Transverse colon (tissue), 4 donors: ENCODE data around the gene UVRAG. TPM values are rescaled to one million over a fixed set of nuclear protein-coding genes. Genes with fewer than 3 reads are reported as not detected.

ENCODE experiments used
- DNase-seq: peaks from one replicate; pipeline ENCODE4 v3.0.0-alpha.2; 2019
- H3K27ac ChIP-seq, 4 donors: fragments of 200-600 bp; sonication (generic); 2 replicates each; pipeline ENCODE4 v1.5.1; 2016 to 2018; ENCODE audit warnings: inconsistent platforms in 4 of 4
- H3K27me3 ChIP-seq: fragments of 200-600 bp; sonication (generic); 2 replicates; pipeline ENCODE4 v1.5.1; 2017; ENCODE audit warnings: inconsistent platforms
- H3K36me3 ChIP-seq, 4 donors: fragments of 200-600 bp; sonication (generic); 2 replicates each; pipeline ENCODE4 v1.5.1; 2017 to 2019; ENCODE audit warnings: inconsistent platforms in 4 of 4
- H3K4me1 ChIP-seq, 4 donors: fragments of 200-600 bp; sonication (generic); 2 replicates each; pipeline ENCODE4 v1.5.1; 2017 to 2020; ENCODE audit warnings: inconsistent platforms in 4 of 4
- H3K4me3 ChIP-seq, 4 donors: fragments of 200-600 bp; sonication (generic); 1 replicate in 1 of 4; 2 replicates in 3 of 4; pipeline versions ENCODE4 v1.5.1 to v1.6.1; 2017 to 2019; ENCODE audit warnings: inconsistent platforms in 4 of 4
- H3K9me3 ChIP-seq, 2 donors: fragments of 200-600 bp; sonication (generic); 2 replicates each; pipeline ENCODE4 v1.5.1; 2017 to 2019; ENCODE audit warnings: inconsistent platforms in 2 of 2
- EP300 ChIP-seq: sonication (generic); formaldehyde crosslinking; IDR thresholded peaks from one replicate; pipeline ENCODE4 v1.6.1; 2017; ENCODE audit warnings: antibody characterized with exemption, low read depth
- POLR2A ChIP-seq: fragments of 450-650 bp; IDR thresholded peaks from one replicate; pipeline ENCODE4 v1.6.1; 2016; ENCODE audit warnings: antibody characterized with exemption, mild to moderate bottlenecking, moderate library complexity
- POLR2AphosphoS5 ChIP-seq, 3 donors: sonication (generic); formaldehyde crosslinking; IDR thresholded peaks; one replicate each; pipeline ENCODE4 v1.6.1; 2016; ENCODE audit warnings: antibody characterized with exemption in 3 of 3
- WGBS, 2 donors: methylation state at CpG; one replicate each; pipeline ENCODE4 v1.1.5; 2018; ENCODE audit warnings: low coverage in 1 of 2; 5-methylcytosine and 5-hydroxymethylcytosine counted together
- in situ Hi-C, 4 donors: fragments of 200-750 bp; cut with MboI; loops; one replicate each; pipeline versions ENCODE4 v1.15.0 to v1.15.1; 2017; ENCODE audit warnings: low sequenced_read_pairs in 3 of 4, low pct_ligation_motif_present in 1 of 4, low pct_unique_long_range_greater_than_20kb in 1 of 4
- intact Hi-C: fragments of 100-400 bp; cut with DNase I; formaldehyde crosslinking; loops from one replicate; pipeline ENCODE4 v1.15.1; 2023; ENCODE audit warnings: low total_unique reads
- total RNA-seq, 4 donors: library from RNA; depleted of rRNA; stranded (reverse); fragments of >200 nt; gene quantifications; one replicate each; pipeline ENCODE4 v1.1.0, GENCODE V29; 2016
- TF ChIP-seq, protein P1 (sequence below), 5 experiments: fragments of 200-600 bp in 3 of 5; fragments of 450-650 bp in 2 of 5; sonication (generic) in 3 of 5; IDR thresholded peaks; 1 replicate in 2 of 5; 2 replicates in 3 of 5; pipeline ENCODE4 v1.5.1; 2016 to 2017; ENCODE audit warnings: antibody characterized with exemption in 5 of 5, inconsistent platforms in 3 of 5, mild to moderate bottlenecking in 2 of 5, moderate library complexity in 1 of 5

The UVRAG gene
- total RNA-seq, 4 donors from 2014 or later, result 12.7 to 34.6 (median 19.3) TPM

DNA sequence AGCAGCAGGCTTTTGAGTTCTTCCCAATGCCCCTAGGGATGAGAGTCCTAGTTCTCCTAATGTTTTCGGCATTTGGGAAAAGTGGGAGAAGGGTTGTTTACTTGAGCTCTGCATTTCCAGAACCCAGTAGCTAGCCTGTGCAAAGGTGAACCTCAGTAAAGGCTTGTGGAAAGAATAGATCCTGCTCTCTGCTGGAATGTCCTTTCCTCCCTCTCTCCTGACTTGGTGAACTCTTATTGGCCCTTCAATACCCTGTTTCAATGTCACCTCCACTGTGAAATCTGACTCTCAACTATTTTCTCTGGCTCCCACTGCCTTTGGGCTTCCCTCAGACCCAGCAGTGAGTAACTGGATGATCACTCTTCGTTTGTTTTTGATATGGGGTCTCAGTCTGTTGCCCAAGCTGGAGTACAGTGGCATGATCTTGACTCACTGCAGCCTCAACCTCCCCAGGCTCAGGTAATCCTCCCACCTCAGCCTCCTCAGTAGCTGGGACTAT lies 2.4 kb upstream of the UVRAG start:
- intact Hi-C loops, result no loop called here
- H3K27ac ChIP-seq, result no peak overlapping the region
- TF ChIP-seq EP300 (no peak), POLR2AphosphoS5 (IDR thresholded peaks at IDR 0.05) (no peak), POLR2A (no peak)
- TF ChIP-seq, protein P1, sequence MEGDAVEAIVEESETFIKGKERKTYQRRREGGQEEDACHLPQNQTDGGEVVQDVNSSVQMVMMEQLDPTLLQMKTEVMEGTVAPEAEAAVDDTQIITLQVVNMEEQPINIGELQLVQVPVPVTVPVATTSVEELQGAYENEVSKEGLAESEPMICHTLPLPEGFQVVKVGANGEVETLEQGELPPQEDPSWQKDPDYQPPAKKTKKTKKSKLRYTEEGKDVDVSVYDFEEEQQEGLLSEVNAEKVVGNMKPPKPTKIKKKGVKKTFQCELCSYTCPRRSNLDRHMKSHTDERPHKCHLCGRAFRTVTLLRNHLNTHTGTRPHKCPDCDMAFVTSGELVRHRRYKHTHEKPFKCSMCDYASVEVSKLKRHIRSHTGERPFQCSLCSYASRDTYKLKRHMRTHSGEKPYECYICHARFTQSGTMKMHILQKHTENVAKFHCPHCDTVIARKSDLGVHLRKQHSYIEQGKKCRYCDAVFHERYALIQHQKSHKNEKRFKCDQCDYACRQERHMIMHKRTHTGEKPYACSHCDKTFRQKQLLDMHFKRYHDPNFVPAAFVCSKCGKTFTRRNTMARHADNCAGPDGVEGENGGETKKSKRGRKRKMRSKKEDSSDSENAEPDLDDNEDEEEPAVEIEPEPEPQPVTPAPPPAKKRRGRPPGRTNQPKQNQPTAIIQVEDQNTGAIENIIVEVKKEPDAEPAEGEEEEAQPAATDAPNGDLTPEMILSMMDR (IDR thresholded peaks at IDR 0.05), result no peak
- no peak for DNase-seq
- 80 to 87% methylated on average over 1 to 2 of the region's 2 CpGs for WGBS, 2 donors
- H3K4me3 ChIP-seq, result no peak overlapping the region
- H3K36me3 ChIP-seq, result no peaks in the 10 kb centered on the region
- H3K4me1 ChIP-seq, result peaks cover 0 to 24% (median 22%) of the 10 kb centered on the region in 4 donors
- in situ Hi-C loops, result no loop called here
- H3K9me3 ChIP-seq, result no peaks in the 10 kb centered on the region
- no peaks in the 10 kb centered on the region for H3K27me3 ChIP-seq

- 67 to 81% methylated on average over 2 of the region's 2 CpGs for WGBS, 2 donors
- no peak for DNase-seq
- in situ Hi-C loops (no loop called here), intact Hi-C loops (no loop called here)
- no peaks in the 10 kb centered on the region for H3K27me3 ChIP-seq
- H3K4me3 ChIP-seq, result no peak overlapping the region
- TF ChIP-seq, protein P1 (IDR thresholded peaks at IDR 0.05), result no peak
- no peak for TF ChIP-seq EP300
- TF ChIP-seq POLR2A, result no peak
- no peak for TF ChIP-seq POLR2AphosphoS5 (IDR thresholded peaks at IDR 0.05)
- H3K27ac ChIP-seq, result no peak overlapping the region
- H3K4me1 ChIP-seq, result peaks cover 0 to 29% (median 22%) of the 10 kb centered on the region in 4 donors
- H3K36me3 ChIP-seq, result no peaks in the 10 kb centered on the region
- no peaks in the 10 kb centered on the region for H3K9me3 ChIP-seq
These were observed 1.9 kb upstream of the UVRAG start for GRCh38 chr11:75813124-75813523.

- Histone ChIP-seq H3K4me3 (no peak overlapping the region), H3K4me1 (peaks cover 0 to 30% (median 22%) of the 10 kb centered on the region in 4 donors), H3K36me3 (no peaks in the 10 kb centered on the region), H3K27me3 (no peaks in the 10 kb centered on the region), H3K27ac (peak overlapping the region; percentile 96 to 98 (median 97)), H3K9me3 (no peaks in the 10 kb centered on the region)
- intact Hi-C loops (no loop called here), in situ Hi-C loops (no loop called here)
- no peak for DNase-seq
- TF ChIP-seq, protein P1 (IDR thresholded peaks at IDR 0.05), result no peak
- no peak for TF ChIP-seq POLR2A
- no peak for TF ChIP-seq EP300
- no peak for TF ChIP-seq POLR2AphosphoS5 (IDR thresholded peaks at IDR 0.05)
- WGBS, 2 donors, result 89 to 100% methylated on average over 1 of the region's 1 CpG
These were observed 1.4 kb upstream of the UVRAG start for GRCh38 chr11:75813622-75814039.

DNA sequence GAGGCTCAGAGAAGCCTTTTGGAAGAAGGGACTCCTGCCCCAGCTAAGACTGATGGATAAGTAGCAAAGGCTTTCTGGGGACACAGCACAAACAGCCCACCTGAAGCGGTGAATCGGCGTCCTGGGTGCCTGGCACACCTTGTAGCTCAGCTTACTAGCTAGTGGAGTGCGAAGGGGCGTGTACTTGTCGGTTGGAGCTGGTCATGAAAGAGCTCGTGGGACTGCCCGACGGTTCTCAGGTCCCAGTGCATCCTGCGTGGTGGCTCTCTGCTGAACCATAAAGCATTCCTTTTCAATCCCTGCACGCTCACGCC lies 690 bp upstream of the UVRAG start:
- Histone ChIP-seq H3K27ac (peak overlapping the region; percentile 96 to 98 (median 97)), H3K4me3 (peak overlapping the region; percentile 21 to 94 (median 86)), H3K9me3 (no peaks in the 10 kb centered on the region), H3K27me3 (no peaks in the 10 kb centered on the region), H3K36me3 (no peaks in the 10 kb centered on the region), H3K4me1 (peaks cover 0 to 30% (median 22%) of the 10 kb centered on the region in 4 donors)
- in situ Hi-C loops, result no loop called here
- intact Hi-C loops, result no loop called here
- no peak for DNase-seq
- TF ChIP-seq POLR2A (no peak), EP300 (no peak), POLR2AphosphoS5 (IDR thresholded peaks at IDR 0.05) (no peak)
- WGBS, 2 donors, result 0% methylated on average over 4 to 12 of the region's 12 CpGs
